Measurements from ENCODE around the gene SLC38A9. TPM values are rescaled to one million over a fixed set of nuclear protein-coding genes. Genes with fewer than 3 reads are reported as not detected.

The SLC38A9 gene
- polyA plus RNA-seq, 2 donors: 6.6 to 6.8 TPM

DNA sequence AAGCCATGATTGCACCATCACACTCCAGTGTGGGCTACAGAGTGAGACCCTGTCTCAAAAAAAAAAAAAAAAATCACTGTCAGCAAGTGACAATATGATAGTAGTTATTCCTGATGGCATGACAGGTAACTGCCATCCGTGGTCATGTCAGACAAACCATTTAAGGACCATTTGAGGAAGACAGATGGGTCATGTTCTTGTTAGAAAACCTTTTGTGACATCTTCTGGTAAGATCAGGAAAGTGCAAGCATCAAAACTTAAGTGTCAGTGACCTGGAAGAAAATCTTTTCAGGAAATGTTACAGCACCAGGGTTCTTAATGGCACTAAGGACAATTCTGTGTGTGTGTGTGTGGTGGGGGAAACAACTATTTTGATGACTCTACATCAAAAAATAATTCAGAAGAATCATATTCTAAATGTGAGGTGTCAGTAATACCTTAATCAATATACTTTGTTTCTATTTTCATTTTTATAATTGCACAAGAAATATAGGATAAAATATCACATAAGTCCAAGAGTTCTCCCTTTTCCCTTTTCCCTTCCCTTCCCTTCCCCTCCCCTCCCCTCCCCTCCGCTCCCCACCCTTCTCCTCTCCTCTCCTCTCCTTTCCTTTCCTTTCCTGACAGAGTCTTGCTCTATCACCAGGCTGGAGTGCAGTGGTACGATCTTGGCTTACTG, 17.8 kb downstream of the SLC38A9 start:
- Histone ChIP-seq H3K4me3 (ENCODE audit: low read depth in 1 of 2, low read length in 2 of 2) (no peak overlapping the region), H3K27ac (ENCODE audit: low read depth in 2 of 2, low read length in 1 of 2) (no peak overlapping the region), H3K9me3 (ENCODE audit: control insufficient read depth in 2 of 2, insufficient read depth in 1 of 2, low read depth in 1 of 2, low read length in 1 of 2) (no peaks in the 10 kb centered on the region), H3K27me3 (ENCODE audit: control insufficient read depth in 1 of 2, insufficient read depth in 2 of 2, low read length in 2 of 2) (no peaks in the 10 kb centered on the region), H3K4me1 (ENCODE audit: control insufficient read depth in 2 of 2, insufficient read depth in 2 of 2, low read length in 1 of 2) (no peaks in the 10 kb centered on the region), H3K36me3 (ENCODE audit: control insufficient read depth in 2 of 2, insufficient read depth in 2 of 2, low read length in 1 of 2) (no peaks in the 10 kb centered on the region)
- 72 to 74% methylated on average over 3 of the region's 3 CpGs for WGBS, 2 donors

DNA sequence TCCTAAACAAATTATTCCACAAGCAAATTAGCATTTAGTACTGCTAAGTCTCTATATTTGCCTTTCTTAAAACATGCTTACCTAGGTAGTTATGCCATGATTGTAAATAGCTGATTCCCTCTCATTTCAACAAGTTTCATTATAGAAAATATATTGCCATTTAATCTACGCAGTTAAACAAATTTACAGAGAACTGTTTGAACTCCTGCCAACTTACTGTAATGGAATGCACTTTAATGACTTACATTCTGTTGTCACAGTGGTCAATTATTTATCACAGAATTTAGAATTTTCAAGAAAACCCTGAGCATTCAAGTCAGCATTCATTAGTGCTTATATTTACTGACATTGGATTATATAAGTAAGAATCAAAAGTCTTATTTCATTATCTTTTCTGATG, 19.6 kb downstream of the SLC38A9 start:
- WGBS, 2 donors: 54 to 62% methylated on average over 1 of the region's 1 CpG
- no peaks in the 10 kb centered on the region for H3K9me3 ChIP-seq (ENCODE audit: control insufficient read depth in 2 of 2, insufficient read depth in 1 of 2, low read depth in 1 of 2, low read length in 1 of 2)
- no peak overlapping the region for H3K27ac ChIP-seq (ENCODE audit: low read depth in 2 of 2, low read length in 1 of 2)
- H3K27me3 ChIP-seq (ENCODE audit: control insufficient read depth in 1 of 2, insufficient read depth in 2 of 2, low read length in 2 of 2): no peaks in the 10 kb centered on the region
- no peaks in the 10 kb centered on the region for H3K36me3 ChIP-seq (ENCODE audit: control insufficient read depth in 2 of 2, insufficient read depth in 2 of 2, low read length in 1 of 2)
- H3K4me1 ChIP-seq (ENCODE audit: control insufficient read depth in 2 of 2, insufficient read depth in 2 of 2, low read length in 1 of 2): no peaks in the 10 kb centered on the region
- no peak overlapping the region for H3K4me3 ChIP-seq (ENCODE audit: low read depth in 1 of 2, low read length in 2 of 2)

DNA sequence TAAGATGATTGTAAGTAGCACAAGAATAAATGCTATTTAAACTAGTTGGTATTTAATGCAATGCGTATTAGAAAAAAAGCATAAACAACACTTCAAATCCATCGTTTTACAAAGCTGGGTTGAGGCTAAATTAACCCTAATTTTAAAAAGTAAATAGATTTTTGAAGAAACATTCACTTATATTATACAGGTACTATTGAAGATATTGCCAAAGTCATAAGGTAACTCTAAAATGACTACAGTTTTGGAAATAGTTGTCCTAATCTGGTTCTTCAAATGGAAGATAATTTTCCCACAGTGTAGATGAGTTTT, 20.1 kb downstream of the SLC38A9 start:
- Histone ChIP-seq H3K9me3 (ENCODE audit: control insufficient read depth in 2 of 2, insufficient read depth in 1 of 2, low read depth in 1 of 2, low read length in 1 of 2) (no peaks in the 10 kb centered on the region), H3K4me1 (ENCODE audit: control insufficient read depth in 2 of 2, insufficient read depth in 2 of 2, low read length in 1 of 2) (no peaks in the 10 kb centered on the region), H3K36me3 (ENCODE audit: control insufficient read depth in 2 of 2, insufficient read depth in 2 of 2, low read length in 1 of 2) (no peaks in the 10 kb centered on the region), H3K4me3 (ENCODE audit: low read depth in 1 of 2, low read length in 2 of 2) (no peak overlapping the region), H3K27me3 (ENCODE audit: control insufficient read depth in 1 of 2, insufficient read depth in 2 of 2, low read length in 2 of 2) (no peaks in the 10 kb centered on the region), H3K27ac (ENCODE audit: low read depth in 2 of 2, low read length in 1 of 2) (no peak overlapping the region)
- 81 to 82% methylated on average over 2 of the region's 2 CpGs for WGBS, 2 donors

DNA sequence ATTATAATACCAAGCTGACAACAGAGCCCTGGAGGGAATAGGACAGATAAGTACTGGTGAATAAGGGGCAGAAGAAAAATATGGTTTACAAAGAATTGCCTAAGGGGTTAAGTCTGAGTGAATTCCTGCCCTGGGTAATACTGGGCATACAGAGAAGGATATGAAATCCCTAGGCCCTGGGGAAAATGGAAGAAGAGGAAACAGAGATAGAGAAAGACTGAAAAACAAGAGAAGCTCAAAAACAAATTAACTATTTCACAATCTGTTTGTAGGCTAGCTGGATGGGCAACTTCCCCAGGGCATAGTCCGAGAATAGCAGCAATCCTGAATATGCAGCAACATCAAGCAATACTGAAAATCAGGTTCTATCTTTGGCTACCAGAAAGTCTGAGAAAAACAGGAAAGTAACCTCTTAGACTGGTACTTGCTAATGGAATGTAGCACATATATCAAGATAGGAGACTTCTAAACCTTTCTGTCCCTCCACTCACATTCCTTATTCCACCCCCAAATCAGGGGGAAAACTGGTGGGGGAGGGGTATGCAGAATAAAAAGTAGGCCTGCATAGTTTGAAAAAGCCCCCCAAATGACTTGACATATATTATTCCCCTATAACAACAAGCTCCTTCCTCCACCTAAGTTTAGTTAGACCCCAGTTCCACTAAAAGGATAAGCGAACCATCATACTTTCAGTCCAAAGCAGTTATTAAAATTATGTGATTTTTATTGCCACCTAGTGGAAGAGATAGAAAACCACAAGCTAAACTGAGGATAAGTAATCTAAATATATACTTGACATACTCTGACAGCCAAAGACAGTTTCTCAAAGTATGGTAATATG, 20.6 kb downstream of the SLC38A9 start:
- no peaks in the 10 kb centered on the region for H3K4me1 ChIP-seq (ENCODE audit: control insufficient read depth in 2 of 2, insufficient read depth in 2 of 2, low read length in 1 of 2)
- no peak overlapping the region for H3K27ac ChIP-seq (ENCODE audit: low read depth in 2 of 2, low read length in 1 of 2)
- no peaks in the 10 kb centered on the region for H3K27me3 ChIP-seq (ENCODE audit: control insufficient read depth in 1 of 2, insufficient read depth in 2 of 2, low read length in 2 of 2)
- H3K36me3 ChIP-seq (ENCODE audit: control insufficient read depth in 2 of 2, insufficient read depth in 2 of 2, low read length in 1 of 2): no peaks in the 10 kb centered on the region
- no peaks in the 10 kb centered on the region for H3K9me3 ChIP-seq (ENCODE audit: control insufficient read depth in 2 of 2, insufficient read depth in 1 of 2, low read depth in 1 of 2, low read length in 1 of 2)
- WGBS, 2 donors: 44 to 45% methylated on average over 2 of the region's 2 CpGs
- H3K4me3 ChIP-seq (ENCODE audit: low read depth in 1 of 2, low read length in 2 of 2): no peak overlapping the region

DNA sequence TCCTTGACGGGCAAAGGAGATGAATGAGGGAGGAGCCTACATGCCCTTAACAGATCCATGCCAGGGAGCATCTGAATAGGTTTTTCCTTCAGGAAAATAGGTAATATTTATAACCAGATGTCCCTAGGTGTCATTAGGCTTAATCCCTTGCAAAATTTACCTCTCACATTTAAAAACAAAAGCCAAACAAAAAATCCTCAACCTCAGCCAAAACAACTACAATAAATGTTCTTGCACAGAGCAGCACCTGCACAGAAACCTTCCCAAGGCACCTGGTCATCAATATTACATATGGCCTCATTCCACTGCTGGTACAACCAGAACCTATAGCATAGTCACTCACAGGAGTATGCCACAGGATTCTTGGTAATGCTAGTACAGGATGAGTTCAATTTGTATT, 30.1 kb downstream of the SLC38A9 start:
- H3K36me3 ChIP-seq (ENCODE audit: control insufficient read depth in 2 of 2, insufficient read depth in 2 of 2, low read length in 1 of 2): no peaks in the 10 kb centered on the region
- H3K27ac ChIP-seq (ENCODE audit: low read depth in 2 of 2, low read length in 1 of 2): no peak overlapping the region
- no peaks in the 10 kb centered on the region for H3K27me3 ChIP-seq (ENCODE audit: control insufficient read depth in 1 of 2, insufficient read depth in 2 of 2, low read length in 2 of 2)
- H3K4me1 ChIP-seq (ENCODE audit: control insufficient read depth in 2 of 2, insufficient read depth in 2 of 2, low read length in 1 of 2): no peaks in the 10 kb centered on the region
- 83 to 86% methylated on average over 1 of the region's 1 CpG for WGBS, 2 donors
- no peaks in the 10 kb centered on the region for H3K9me3 ChIP-seq (ENCODE audit: control insufficient read depth in 2 of 2, insufficient read depth in 1 of 2, low read depth in 1 of 2, low read length in 1 of 2)
- H3K4me3 ChIP-seq (ENCODE audit: low read depth in 1 of 2, low read length in 2 of 2): no peak overlapping the region

DNA sequence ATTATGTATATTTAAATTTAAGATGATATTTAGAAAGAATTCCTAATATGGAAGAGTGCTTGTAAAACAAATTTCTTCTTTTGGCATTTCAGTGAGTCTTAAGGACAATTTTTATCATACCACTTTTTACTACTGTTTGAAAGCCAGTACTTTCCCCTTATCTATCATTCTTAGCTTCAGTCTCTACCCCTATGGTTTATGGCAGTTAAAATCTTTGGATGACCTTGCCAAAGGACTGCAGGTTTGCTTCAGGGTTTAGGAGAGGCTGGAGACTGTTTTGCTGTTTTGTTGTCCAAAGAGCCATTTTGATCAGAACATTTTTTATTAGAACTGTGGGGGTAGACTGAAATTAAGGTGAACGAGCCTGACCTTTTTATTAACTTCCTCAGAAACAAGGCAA, 30.8 kb downstream of the SLC38A9 start:
- no peaks in the 10 kb centered on the region for H3K36me3 ChIP-seq (ENCODE audit: control insufficient read depth in 2 of 2, insufficient read depth in 2 of 2, low read length in 1 of 2)
- H3K9me3 ChIP-seq (ENCODE audit: control insufficient read depth in 2 of 2, insufficient read depth in 1 of 2, low read depth in 1 of 2, low read length in 1 of 2): no peaks in the 10 kb centered on the region
- no peaks in the 10 kb centered on the region for H3K4me1 ChIP-seq (ENCODE audit: control insufficient read depth in 2 of 2, insufficient read depth in 2 of 2, low read length in 1 of 2)
- no peak overlapping the region for H3K4me3 ChIP-seq (ENCODE audit: low read depth in 1 of 2, low read length in 2 of 2)
- WGBS, 2 donors: 79 to 96% methylated on average over 1 of the region's 1 CpG
- no peak overlapping the region for H3K27ac ChIP-seq (ENCODE audit: low read depth in 2 of 2, low read length in 1 of 2)
- H3K27me3 ChIP-seq (ENCODE audit: control insufficient read depth in 1 of 2, insufficient read depth in 2 of 2, low read length in 2 of 2): no peaks in the 10 kb centered on the region

DNA sequence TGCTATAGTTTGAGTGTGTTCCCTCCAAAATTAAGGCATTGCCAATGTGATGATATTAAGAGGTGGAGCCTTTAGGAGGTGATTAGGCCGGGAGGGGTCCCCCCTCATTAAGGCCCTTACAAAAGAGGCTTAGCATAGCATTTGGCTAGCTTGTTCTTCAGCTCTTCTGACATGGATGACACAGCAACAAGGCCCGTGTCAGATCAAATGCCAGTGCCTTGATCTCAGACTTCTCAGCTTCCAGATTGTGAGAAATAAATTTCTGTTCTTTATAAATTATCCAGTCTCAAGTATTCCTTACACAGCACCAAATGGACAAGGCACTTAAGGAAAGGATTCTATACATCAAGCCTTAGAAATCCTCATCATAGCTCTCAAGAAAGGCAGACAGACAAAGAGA, 31.8 kb downstream of the SLC38A9 start:
- no peak overlapping the region for H3K27ac ChIP-seq (ENCODE audit: low read depth in 2 of 2, low read length in 1 of 2)
- WGBS, 2 donors: 56 to 65% methylated on average over 2 of the region's 2 CpGs
- no peaks in the 10 kb centered on the region for H3K9me3 ChIP-seq (ENCODE audit: control insufficient read depth in 2 of 2, insufficient read depth in 1 of 2, low read depth in 1 of 2, low read length in 1 of 2)
- H3K4me3 ChIP-seq (ENCODE audit: low read depth in 1 of 2, low read length in 2 of 2): no peak overlapping the region
- no peaks in the 10 kb centered on the region for H3K27me3 ChIP-seq (ENCODE audit: control insufficient read depth in 1 of 2, insufficient read depth in 2 of 2, low read length in 2 of 2)
- H3K36me3 ChIP-seq (ENCODE audit: control insufficient read depth in 2 of 2, insufficient read depth in 2 of 2, low read length in 1 of 2): no peaks in the 10 kb centered on the region
- H3K4me1 ChIP-seq (ENCODE audit: control insufficient read depth in 2 of 2, insufficient read depth in 2 of 2, low read length in 1 of 2): no peaks in the 10 kb centered on the region

DNA sequence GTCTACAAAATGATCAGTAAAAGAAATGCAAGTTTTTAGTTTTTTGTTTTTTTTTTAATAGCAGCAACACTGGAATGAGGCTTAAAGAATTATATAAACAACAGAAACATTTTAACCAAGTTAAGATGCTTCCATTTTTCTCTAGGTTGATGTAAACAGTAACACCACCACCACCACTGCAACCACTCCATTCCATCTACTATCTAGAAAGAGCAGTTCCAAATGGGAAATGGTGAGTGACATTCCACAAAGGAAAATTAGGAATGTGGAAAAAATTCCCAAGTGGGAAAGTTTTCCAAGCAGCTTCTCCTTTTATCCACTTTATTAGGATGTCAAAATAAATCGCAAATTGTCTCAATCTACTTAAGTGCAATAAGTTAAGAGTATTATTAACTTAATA, 32.6 kb downstream of the SLC38A9 start:
- Histone ChIP-seq H3K36me3 (ENCODE audit: control insufficient read depth in 2 of 2, insufficient read depth in 2 of 2, low read length in 1 of 2) (no peaks in the 10 kb centered on the region), H3K27ac (ENCODE audit: low read depth in 2 of 2, low read length in 1 of 2) (no peak overlapping the region), H3K27me3 (ENCODE audit: control insufficient read depth in 1 of 2, insufficient read depth in 2 of 2, low read length in 2 of 2) (no peaks in the 10 kb centered on the region), H3K4me1 (ENCODE audit: control insufficient read depth in 2 of 2, insufficient read depth in 2 of 2, low read length in 1 of 2) (no peaks in the 10 kb centered on the region), H3K4me3 (ENCODE audit: low read depth in 1 of 2, low read length in 2 of 2) (no peak overlapping the region), H3K9me3 (ENCODE audit: control insufficient read depth in 2 of 2, insufficient read depth in 1 of 2, low read depth in 1 of 2, low read length in 1 of 2) (no peaks in the 10 kb centered on the region)
- 31 to 62% methylated on average over 1 of the region's 1 CpG for WGBS, 2 donors

DNA sequence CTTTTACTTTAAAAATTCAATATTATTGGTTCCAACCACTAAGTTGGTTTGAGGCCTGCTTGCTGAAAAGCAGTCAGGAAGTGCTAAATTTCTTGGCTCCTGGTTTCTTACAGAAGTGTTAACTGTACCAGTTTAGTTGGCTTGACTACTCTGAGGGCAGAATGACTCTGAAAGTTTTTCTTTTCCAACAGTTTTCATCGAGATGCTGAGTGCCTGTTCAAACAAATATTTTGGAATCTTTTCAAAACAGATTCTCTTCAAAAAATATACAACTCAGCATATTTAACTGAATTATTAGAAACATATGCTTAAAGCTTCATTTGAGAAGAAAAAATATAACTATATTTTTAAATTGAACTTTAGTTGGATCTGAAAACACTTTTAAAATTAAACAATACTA, 37.0 kb downstream of the SLC38A9 start:
- Histone ChIP-seq H3K27me3 (ENCODE audit: control insufficient read depth in 1 of 2, insufficient read depth in 2 of 2, low read length in 2 of 2) (no peaks in the 10 kb centered on the region), H3K36me3 (ENCODE audit: control insufficient read depth in 2 of 2, insufficient read depth in 2 of 2, low read length in 1 of 2) (no peaks in the 10 kb centered on the region), H3K4me3 (ENCODE audit: low read depth in 1 of 2, low read length in 2 of 2) (no peak overlapping the region), H3K27ac (ENCODE audit: low read depth in 2 of 2, low read length in 1 of 2) (no peak overlapping the region), H3K4me1 (ENCODE audit: control insufficient read depth in 2 of 2, insufficient read depth in 2 of 2, low read length in 1 of 2) (no peaks in the 10 kb centered on the region), H3K9me3 (ENCODE audit: control insufficient read depth in 2 of 2, insufficient read depth in 1 of 2, low read depth in 1 of 2, low read length in 1 of 2) (no peaks in the 10 kb centered on the region)
- WGBS, 2 donors: 15 to 18% methylated on average over 1 of the region's 1 CpG

DNA sequence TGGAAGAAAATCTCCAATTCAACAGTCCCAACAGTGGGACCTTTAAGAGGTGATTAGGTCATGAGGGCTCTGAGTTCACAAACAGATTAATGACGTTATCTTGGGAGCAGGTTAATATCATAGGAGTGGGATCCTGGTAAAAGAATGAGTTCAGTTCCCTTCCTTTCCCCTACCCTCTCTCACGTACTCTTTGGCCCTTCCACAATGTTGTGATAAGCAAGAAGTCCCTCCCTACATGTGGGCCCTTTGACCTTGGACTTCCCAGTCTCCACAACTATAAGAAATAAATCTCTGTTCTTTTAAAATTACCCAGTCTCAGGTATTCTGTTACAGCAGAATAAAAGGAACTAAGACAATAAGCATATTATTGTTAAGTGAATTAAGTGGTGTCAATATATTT, 37.8 kb downstream of the SLC38A9 start:
- no peak overlapping the region for H3K4me3 ChIP-seq (ENCODE audit: low read depth in 1 of 2, low read length in 2 of 2)
- 75 to 76% methylated on average over 2 of the region's 2 CpGs for WGBS, 2 donors
- H3K36me3 ChIP-seq (ENCODE audit: control insufficient read depth in 2 of 2, insufficient read depth in 2 of 2, low read length in 1 of 2): no peaks in the 10 kb centered on the region
- H3K27ac ChIP-seq (ENCODE audit: low read depth in 2 of 2, low read length in 1 of 2): no peak overlapping the region
- H3K4me1 ChIP-seq (ENCODE audit: control insufficient read depth in 2 of 2, insufficient read depth in 2 of 2, low read length in 1 of 2): no peaks in the 10 kb centered on the region
- no peaks in the 10 kb centered on the region for H3K27me3 ChIP-seq (ENCODE audit: control insufficient read depth in 1 of 2, insufficient read depth in 2 of 2, low read length in 2 of 2)
- H3K9me3 ChIP-seq (ENCODE audit: control insufficient read depth in 2 of 2, insufficient read depth in 1 of 2, low read depth in 1 of 2, low read length in 1 of 2): no peaks in the 10 kb centered on the region

Data from esophagus (tissue), 2 donors.